Hepatocyte (in vitro differentiated cells): ENCODE results near the gene GLRX.

Experiments
- CTCF ChIP-seq: fragments of 200-600 bp; sonication (generic); IDR thresholded peaks from 2 replicates; pipeline ENCODE4 v1.5.1; 2016; ENCODE audit warnings: antibody characterized with exemption, mild to moderate bottlenecking; ENCODE audit not compliant: poor library complexity
- EZH2 ChIP-seq: fragments of 200-600 bp; sonication (generic); IDR thresholded peaks from 2 replicates; pipeline ENCODE4 v1.6.1; 2016; ENCODE audit warnings: antibody characterized with exemption, mild to moderate bottlenecking, borderline replicate concordance
- EZH2phosphoT487 ChIP-seq: fragments of 200-600 bp; sonication (generic); IDR thresholded peaks from one replicate; pipeline ENCODE4 v1.6.1; 2018; ENCODE audit warnings: antibody characterized with exemption, mild to moderate bottlenecking, low read depth, moderate library complexity; ENCODE audit not compliant: unreplicated experiment, severe bottlenecking

DNA sequence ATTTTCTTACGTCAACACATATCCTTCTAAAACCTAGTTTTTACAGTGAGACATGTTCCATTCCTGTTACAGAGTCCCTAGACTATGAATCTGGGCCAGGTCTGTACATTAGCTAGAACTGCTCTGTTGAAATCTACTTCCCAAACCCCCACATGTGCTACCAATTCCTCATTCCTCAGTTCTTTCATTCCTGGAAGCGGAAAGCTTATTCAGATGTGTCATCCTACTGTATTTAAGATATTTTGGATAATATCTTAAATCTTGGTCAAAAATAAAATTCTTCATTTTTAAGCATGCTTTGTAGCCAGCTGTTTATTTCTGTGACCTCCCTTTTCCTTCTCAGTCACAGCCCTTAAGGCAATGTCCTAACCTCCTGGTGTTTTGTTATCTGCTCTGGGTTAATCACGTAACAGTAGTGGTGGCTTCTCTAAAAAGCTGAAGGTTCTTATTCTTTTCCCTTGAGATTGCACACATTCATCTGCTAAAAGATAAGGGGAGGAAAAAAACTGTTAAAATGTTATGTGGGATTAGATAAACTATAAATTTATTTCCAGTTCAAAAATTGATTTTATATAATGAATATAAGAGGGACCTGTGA, 35.6 kb downstream of the GLRX start:
- TF ChIP-seq CTCF: no peak
- no peak for TF ChIP-seq EZH2
- no peak for TF ChIP-seq EZH2phosphoT487
